Measurements from ENCODE around the gene IKZF2. TPM values are rescaled to one million over a fixed set of nuclear protein-coding genes. Genes with fewer than 3 reads are reported as not detected.

IKZF2 gene
- total and polyA plus RNA-seq, 2 of the 4 experiments (the other 2 are of a cell fraction): 2.1 to 25.5 TPM

GRCh38 chr2:213199871-213200270, 48.5 kb upstream of the IKZF2 start:
- Histone ChIP-seq H3K79me1 (ENCODE audit: low read depth in 1 of 2, low read length in 2 of 2) (no peaks in the 10 kb centered on the region), H3K4me3 (ENCODE audit: insufficient read depth, low read depth, low read length) (no peak overlapping the region), H3K9me3 (ENCODE audit: control insufficient read depth, insufficient read depth, low read length) (no peaks in the 10 kb centered on the region), H2AK5ac (ENCODE audit: low read depth, low read length) (no peak overlapping the region), H4K5ac (ENCODE audit: low read depth, low read length) (no peak overlapping the region), H3K9me1 (ENCODE audit: insufficient read depth, low read length) (no peaks in the 10 kb centered on the region), H2BK15ac (ENCODE audit: low read depth, low read length) (no peak overlapping the region), H3K14ac (replicated peaks; ENCODE audit: low read depth, low read length) (no peak overlapping the region), H2BK5ac (ENCODE audit: low read depth, low read length, poor library complexity, severe bottlenecking) (no peak overlapping the region), H3K4ac (ENCODE audit: low read depth, low read length) (no peak overlapping the region), H3K27me3 (ENCODE audit: control insufficient read depth, insufficient read depth, low read length) (no peaks in the 10 kb centered on the region), H2BK20ac (ENCODE audit: low read depth, low read length) (no peak overlapping the region), H3K36me3 (ENCODE audit: control insufficient read depth, insufficient read depth, low read length) (no peaks in the 10 kb centered on the region), H3K23ac (ENCODE audit: low read depth, low read length) (no peak overlapping the region), H4K8ac (ENCODE audit: low read depth in 2 of 2, low read length in 2 of 2) (no peak overlapping the region), H3K27ac (ENCODE audit: insufficient read depth, low read length) (no peak overlapping the region), H2AK9ac (replicated peaks; ENCODE audit: low read depth, low read length, poor library complexity) (no peak overlapping the region), H4K20me1 (ENCODE audit: insufficient read depth, low read length) (no peaks in the 10 kb centered on the region), H2AFZ (replicated peaks; ENCODE audit: low read length, poor library complexity) (no peak overlapping the region), H4K91ac (ENCODE audit: insufficient read depth, low read depth, low read length) (no peak overlapping the region), H3K9ac (ENCODE audit: low read depth, low read length) (no peak overlapping the region), H3K56ac (ENCODE audit: extremely low read depth, insufficient read depth, low read length) (no peak overlapping the region), H3K4me1 (ENCODE audit: control insufficient read depth, insufficient read depth, low read length) (no peaks in the 10 kb centered on the region), H2BK120ac (ENCODE audit: low read depth, low read length) (no peak overlapping the region), H3K18ac (ENCODE audit: low read depth, low read length) (no peak overlapping the region), H3K4me2 (ENCODE audit: low read depth, low read length) (no peak overlapping the region)
- ATAC-seq (ENCODE audit: low read depth): no peak; the same call in 1 of the 2 replicates
- POLR2A ChIA-PET (ENCODE audit: unreplicated experiment): no interaction called here
- dilution Hi-C loops (cut with HindIII; ENCODE audit: low sequenced_read_pairs, unreplicated experiment): no loop called here
- DNase-seq: peak; percentile 54
- intact Hi-C loops (cut with micrococcal nuclease): no loop called here
- TF ChIP-seq ELK1 (IDR thresholded peaks at IDR 0.05; ENCODE audit: borderline replicate concordance, low read depth, low read length): no peak
- peak; percentile 81 for TF ChIP-seq CEBPB (IDR thresholded peaks at IDR 0.05; ENCODE audit: low read depth, low read length)
- no peak for TF ChIP-seq MAZ (IDR thresholded peaks at IDR 0.05; ENCODE audit: borderline replicate concordance, low read depth, low read length)
- CTCF ChIA-PET: interaction anchor here (0.6 kb wide), 1 partner anchor 284 kb away, joined by 3 read pairs; no protein-coding TSS in a partner anchor
- in situ Hi-C loops (cut with MboI; ENCODE audit: low sequenced_read_pairs): no loop called here
- BruUV-seq (replicated peaks): no TSS peak

Data from IMR-90 (cell line).